Sigmoid colon (tissue), 7 donors: ENCODE results near the gene FKBP1B. TPM values are rescaled to one million over a fixed set of nuclear protein-coding genes. Genes with fewer than 3 reads are reported as not detected.

Source experiments
- DNase-seq: peaks from one replicate; pipeline ENCODE4 v3.0.0-alpha.2; 2019
- H3K27ac ChIP-seq, 4 donors: fragments of 200-600 bp; sonication (generic); one replicate each; pipeline ENCODE4 v1.5.1; 2016 to 2019; ENCODE audit warnings: mild to moderate bottlenecking in 1 of 4
- H3K27me3 ChIP-seq, 3 donors: fragments of 200-600 bp; sonication (generic); one replicate each; pipeline ENCODE4 v1.5.1; 2019; ENCODE audit warnings: mild to moderate bottlenecking in 1 of 3
- H3K36me3 ChIP-seq, 4 donors: fragments of 200-600 bp; sonication (generic); one replicate each; pipeline ENCODE4 v1.5.1; 2016 to 2019
- H3K4me1 ChIP-seq, 4 donors: fragments of 200-600 bp; sonication (generic); one replicate each; pipeline ENCODE4 v1.5.1; 2017 to 2019
- H3K4me3 ChIP-seq, 4 donors: fragments of 200-600 bp; sonication (generic); one replicate each; pipeline ENCODE4 v1.5.1; 2017 to 2019; ENCODE audit warnings: mild to moderate bottlenecking in 2 of 4, moderate library complexity in 1 of 4
- H3K9me3 ChIP-seq, 4 donors: fragments of 200-600 bp in 3 of 4; sonication (generic) in 3 of 4; one replicate each; pipeline versions ENCODE4 v1.5.1 to v1.6.1; 2013 to 2019
- CTCF ChIP-seq, 4 experiments: fragments of 450-650 bp in 3 of 4; fragments of 200-600 bp in 1 of 4; IDR thresholded peaks; one replicate each; pipeline ENCODE4 v1.5.1; 2016 to 2019; ENCODE audit warnings: antibody characterized with exemption in 4 of 4, mild to moderate bottlenecking in 3 of 4, moderate library complexity in 2 of 4
- EP300 ChIP-seq, 4 donors: sonication (generic); formaldehyde crosslinking; IDR thresholded peaks; one replicate each; pipeline ENCODE4 v1.6.1; 2017; ENCODE audit warnings: antibody characterized with exemption in 4 of 4
- POLR2A ChIP-seq, 2 donors: fragments of 450-650 bp; IDR thresholded peaks; one replicate each; pipeline ENCODE4 v1.6.1; 2016; ENCODE audit warnings: antibody characterized with exemption in 2 of 2, mild to moderate bottlenecking in 2 of 2, moderate library complexity in 2 of 2
- POLR2AphosphoS5 ChIP-seq, 4 donors: sonication (generic); formaldehyde crosslinking; IDR thresholded peaks; one replicate each; pipeline ENCODE4 v1.6.1; 2017; ENCODE audit warnings: antibody characterized with exemption in 4 of 4
- WGBS, 2 donors: extraction: QIAGEN DNeasy Blood & Tissue Kit; methylation state at CpG; one replicate each; pipeline ENCODE4 v1.1.7; 2013; 5-methylcytosine and 5-hydroxymethylcytosine counted together
- intact Hi-C: fragments of 100-400 bp; cut with DNase I; formaldehyde crosslinking; loops from one replicate; pipeline ENCODE4 v1.15.1; 2023
- polyA plus RNA-seq, 3 donors: library from polyadenylated mRNA; stranded (reverse); fragments of 200-250 nt; gene quantifications; one replicate each; pipeline ENCODE4 v1.2.3, GENCODE V29; 2013
- total RNA-seq, 4 donors: library from RNA; depleted of rRNA; stranded (reverse); fragments of >200 nt; gene quantifications; one replicate each; pipeline ENCODE4 v1.1.0, GENCODE V29; 2016
- donor health status: healthy with polysubstance abuse.
- donor health status: Bipolar disorder and iron deficiency.
- donor health status: healthy.

The FKBP1B gene
- total and polyA plus RNA-seq, 7 donors, result 3.1 to 43.7 (median 8.0) TPM

DNA sequence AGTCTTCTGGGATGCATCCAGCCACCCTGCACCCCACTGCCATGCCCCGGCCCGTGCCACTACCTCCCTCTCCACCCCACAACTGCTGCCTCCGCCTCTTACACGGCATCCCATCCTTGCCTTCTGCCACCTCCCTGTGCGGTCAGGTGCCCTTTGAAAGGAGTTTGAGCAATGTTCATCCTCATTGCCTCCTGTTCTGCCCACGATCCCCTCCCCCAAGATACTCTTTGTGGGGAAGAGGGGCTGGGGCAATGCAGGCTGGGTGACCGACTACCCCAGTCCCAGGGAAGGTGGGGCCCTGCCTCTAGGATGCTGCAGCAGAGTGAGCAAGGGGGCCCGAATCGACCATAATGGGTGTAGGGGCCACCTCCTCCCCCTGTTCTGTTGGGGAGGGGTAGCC is 31.3 kb upstream of the FKBP1B start:
- whole genome bisulfite sequencing, 2 donors, result 87 to 91% methylated on average over 9 of the region's 9 CpGs
- TF ChIP-seq EP300 (IDR thresholded peaks at IDR 0.05), result no peak
- TF ChIP-seq CTCF (IDR thresholded peaks at IDR 0.05), result no peak
- no peak for TF ChIP-seq POLR2AphosphoS5 (IDR thresholded peaks at IDR 0.05)
- no peak for TF ChIP-seq POLR2A (IDR thresholded peaks at IDR 0.05)
- intact Hi-C loops, result no loop called here
- DNase-seq, result no peak
- H3K4me3 ChIP-seq, result no peak overlapping the region
- H3K27me3 ChIP-seq, result no peaks in the 10 kb centered on the region
- no peaks in the 10 kb centered on the region for H3K9me3 ChIP-seq
- H3K36me3 ChIP-seq, result peaks cover 0 to 8% (median 3%) of the 10 kb centered on the region in 4 donors
- no peaks in the 10 kb centered on the region for H3K4me1 ChIP-seq
- no peak overlapping the region for H3K27ac ChIP-seq

DNA sequence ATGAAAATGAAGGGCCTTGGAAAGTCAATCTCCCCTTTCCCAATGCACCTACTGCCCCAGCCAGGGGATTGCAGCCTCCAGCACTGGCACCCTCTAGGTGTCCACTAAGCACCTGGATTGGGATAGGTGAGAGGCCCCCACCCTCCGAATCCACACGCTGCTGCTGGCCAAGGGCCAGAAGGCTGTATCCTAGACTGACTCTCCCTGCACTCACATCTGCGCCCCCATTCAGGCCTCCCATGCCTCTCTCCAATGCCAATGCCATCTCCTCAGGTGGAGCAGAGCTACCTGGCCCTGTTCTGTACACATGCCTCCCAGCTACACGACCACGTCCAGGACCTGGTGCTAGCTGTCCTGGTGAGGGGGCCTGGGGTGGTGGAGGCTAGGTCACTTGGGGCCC is 29.8 kb upstream of the FKBP1B start:
- TF ChIP-seq CTCF (IDR thresholded peaks at IDR 0.05), result no peak
- TF ChIP-seq POLR2A (IDR thresholded peaks at IDR 0.05), result no peak
- TF ChIP-seq POLR2AphosphoS5 (IDR thresholded peaks at IDR 0.05), result no peak
- TF ChIP-seq EP300 (IDR thresholded peaks at IDR 0.05), result no peak
- no peak overlapping the region for H3K27ac ChIP-seq
- no peaks in the 10 kb centered on the region for H3K9me3 ChIP-seq
- no peaks in the 10 kb centered on the region for H3K27me3 ChIP-seq
- DNase-seq, result no peak
- H3K36me3 ChIP-seq, result peaks cover 0 to 18% (median 4%) of the 10 kb centered on the region in 4 donors
- intact Hi-C loops, result no loop called here
- H3K4me3 ChIP-seq, result no peak overlapping the region
- WGBS, 2 donors, result 80 to 92% methylated on average over 5 of the region's 5 CpGs
- H3K4me1 ChIP-seq, result no peaks in the 10 kb centered on the region

DNA sequence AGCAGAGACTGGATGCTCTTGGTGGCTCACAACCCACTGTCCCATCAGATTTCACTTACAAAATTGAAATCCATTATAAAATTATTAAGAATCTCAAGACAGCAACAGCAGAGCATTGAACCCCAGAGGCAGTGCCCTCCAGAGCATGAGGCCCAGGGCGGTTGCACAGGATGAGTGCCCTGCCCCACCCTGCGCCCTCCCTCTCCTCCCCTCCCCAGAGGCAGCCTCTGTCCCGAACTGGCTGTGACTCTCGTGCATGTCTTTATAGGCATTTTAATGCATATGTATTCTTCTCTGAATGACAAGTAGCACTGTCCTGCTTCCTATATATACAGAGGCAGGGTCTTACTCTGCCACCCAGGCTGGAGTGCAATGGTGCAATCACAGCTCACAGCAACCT is 29.3 kb upstream of the FKBP1B start:
- 66 to 84% methylated on average over 4 of the region's 4 CpGs for WGBS, 2 donors
- no peaks in the 10 kb centered on the region for H3K9me3 ChIP-seq
- H3K27me3 ChIP-seq, result no peaks in the 10 kb centered on the region
- H3K27ac ChIP-seq, result no peak overlapping the region
- H3K36me3 ChIP-seq, result peaks cover 0 to 21% (median 6%) of the 10 kb centered on the region in 4 donors
- no peak overlapping the region for H3K4me3 ChIP-seq
- DNase-seq, result no peak
- no peaks in the 10 kb centered on the region for H3K4me1 ChIP-seq
- no peak for TF ChIP-seq POLR2A (IDR thresholded peaks at IDR 0.05)
- TF ChIP-seq POLR2AphosphoS5 (IDR thresholded peaks at IDR 0.05), result no peak
- TF ChIP-seq CTCF (IDR thresholded peaks at IDR 0.05), result no peak
- no peak for TF ChIP-seq EP300 (IDR thresholded peaks at IDR 0.05)
- intact Hi-C loops, result no loop called here

- intact Hi-C loops, result no loop called here
- Histone ChIP-seq H3K36me3 (peaks cover 0 to 24% (median 6%) of the 10 kb centered on the region in 4 donors), H3K9me3 (no peaks in the 10 kb centered on the region), H3K4me3 (no peak overlapping the region), H3K27ac (no peak overlapping the region), H3K4me1 (no peaks in the 10 kb centered on the region), H3K27me3 (no peaks in the 10 kb centered on the region)
- DNase-seq, result no peak
- 66 to 79% methylated on average over 19 of the region's 19 CpGs for WGBS, 2 donors
- TF ChIP-seq POLR2AphosphoS5 (IDR thresholded peaks at IDR 0.05), result no peak
- TF ChIP-seq CTCF (IDR thresholded peaks at IDR 0.05), result no peak
- no peak for TF ChIP-seq POLR2A (IDR thresholded peaks at IDR 0.05)
- TF ChIP-seq EP300 (IDR thresholded peaks at IDR 0.05), result no peak
Measured at GRCh38 chr2:24021122-24021998, 28.2 kb upstream of the FKBP1B start.
